Transverse colon (tissue), 4 donors: Measurements from ENCODE around the gene CDC6. TPM values are rescaled to one million over a fixed set of nuclear protein-coding genes. Genes with fewer than 3 reads are reported as not detected.

Experiments used
- DNase-seq: peaks from one replicate; pipeline ENCODE4 v3.0.0-alpha.2; 2019
- H3K27ac ChIP-seq, 4 donors: fragments of 200-600 bp; sonication (generic); 2 replicates each; pipeline ENCODE4 v1.5.1; 2016 to 2018; ENCODE audit warnings: inconsistent platforms in 4 of 4
- H3K27me3 ChIP-seq: fragments of 200-600 bp; sonication (generic); 2 replicates; pipeline ENCODE4 v1.5.1; 2017; ENCODE audit warnings: inconsistent platforms
- H3K36me3 ChIP-seq, 4 donors: fragments of 200-600 bp; sonication (generic); 2 replicates each; pipeline ENCODE4 v1.5.1; 2017 to 2019; ENCODE audit warnings: inconsistent platforms in 4 of 4
- H3K4me1 ChIP-seq, 4 donors: fragments of 200-600 bp; sonication (generic); 2 replicates each; pipeline ENCODE4 v1.5.1; 2017 to 2020; ENCODE audit warnings: inconsistent platforms in 4 of 4
- H3K4me3 ChIP-seq, 4 donors: fragments of 200-600 bp; sonication (generic); 1 replicate in 1 of 4; 2 replicates in 3 of 4; pipeline versions ENCODE4 v1.5.1 to v1.6.1; 2017 to 2019; ENCODE audit warnings: inconsistent platforms in 4 of 4
- H3K9me3 ChIP-seq, 2 donors: fragments of 200-600 bp; sonication (generic); 2 replicates each; pipeline ENCODE4 v1.5.1; 2017 to 2019; ENCODE audit warnings: inconsistent platforms in 2 of 2
- CTCF ChIP-seq, 5 experiments: fragments of 200-600 bp in 3 of 5; fragments of 450-650 bp in 2 of 5; sonication (generic) in 3 of 5; IDR thresholded peaks; 1 replicate in 2 of 5; 2 replicates in 3 of 5; pipeline ENCODE4 v1.5.1; 2016 to 2017; ENCODE audit warnings: antibody characterized with exemption in 5 of 5, inconsistent platforms in 3 of 5, mild to moderate bottlenecking in 2 of 5, moderate library complexity in 1 of 5
- EP300 ChIP-seq: sonication (generic); formaldehyde crosslinking; IDR thresholded peaks from one replicate; pipeline ENCODE4 v1.6.1; 2017; ENCODE audit warnings: antibody characterized with exemption, low read depth
- POLR2A ChIP-seq: fragments of 450-650 bp; IDR thresholded peaks from one replicate; pipeline ENCODE4 v1.6.1; 2016; ENCODE audit warnings: antibody characterized with exemption, mild to moderate bottlenecking, moderate library complexity
- POLR2AphosphoS5 ChIP-seq, 3 donors: sonication (generic); formaldehyde crosslinking; IDR thresholded peaks; one replicate each; pipeline ENCODE4 v1.6.1; 2016; ENCODE audit warnings: antibody characterized with exemption in 3 of 3
- WGBS, 2 donors: methylation state at CpG; one replicate each; pipeline ENCODE4 v1.1.5; 2018; ENCODE audit warnings: low coverage in 1 of 2; 5-methylcytosine and 5-hydroxymethylcytosine counted together
- in situ Hi-C, 4 donors: fragments of 200-750 bp; cut with MboI; loops; one replicate each; pipeline versions ENCODE4 v1.15.0 to v1.15.1; 2017; ENCODE audit warnings: low sequenced_read_pairs in 3 of 4, low pct_ligation_motif_present in 1 of 4, low pct_unique_long_range_greater_than_20kb in 1 of 4
- intact Hi-C: fragments of 100-400 bp; cut with DNase I; formaldehyde crosslinking; loops from one replicate; pipeline ENCODE4 v1.15.1; 2023; ENCODE audit warnings: low total_unique reads
- total RNA-seq, 4 donors: library from RNA; depleted of rRNA; stranded (reverse); fragments of >200 nt; gene quantifications; one replicate each; pipeline ENCODE4 v1.1.0, GENCODE V29; 2016

Gene CDC6
- total RNA-seq, 4 donors from 2014 or later = 1.6 to 3.2 (median 2.4) TPM; not detected in 1

GRCh38 chr17:40330850-40331470 lies 43.3 kb downstream of the CDC6 start:
- Histone ChIP-seq H3K4me3 (no peak overlapping the region), H3K4me1 (peaks cover 79 to 99% (median 90%) of the 10 kb centered on the region in 4 donors), H3K27ac (peak overlapping the region; percentile 75 to 96 (median 84)), H3K27me3 (no peaks in the 10 kb centered on the region), H3K36me3 (no peaks in the 10 kb centered on the region), H3K9me3 (no peaks in the 10 kb centered on the region)
- TF ChIP-seq CTCF (IDR thresholded peaks at IDR 0.05) (no peak), POLR2A (no peak), EP300 (no peak), POLR2AphosphoS5 (IDR thresholded peaks at IDR 0.05) (no peak)
- no peak for DNase-seq
- WGBS, 2 donors = 93% methylated on average over 10 of the region's 10 CpGs; no CpG with 5 or more reads in 1 of the 2 donors
- in situ Hi-C loops = no loop called here
- intact Hi-C loops = no loop called here

GRCh38 chr17:40331743-40332641 lies 44.3 kb downstream of the CDC6 start:
- peak overlapping the region; percentile 75 to 96 (median 84) for H3K27ac ChIP-seq
- H3K4me1 ChIP-seq = peaks cover 70 to 91% (median 79%) of the 10 kb centered on the region in 4 donors
- intact Hi-C loops = no loop called here
- H3K36me3 ChIP-seq = no peaks in the 10 kb centered on the region
- in situ Hi-C loops = no loop called here
- no peaks in the 10 kb centered on the region for H3K27me3 ChIP-seq
- H3K4me3 ChIP-seq = no peak overlapping the region
- peak; percentile 64 for DNase-seq
- 52% methylated on average over 10 of the region's 22 CpGs; no CpG with 5 or more reads in 1 of the 2 donors for WGBS, 2 donors
- H3K9me3 ChIP-seq = no peaks in the 10 kb centered on the region
- TF ChIP-seq POLR2A (no peak), POLR2AphosphoS5 (IDR thresholded peaks at IDR 0.05) (peak; percentile 79 to 85 (median 81)), CTCF (IDR thresholded peaks at IDR 0.05) (no peak), EP300 (peak; percentile 66)

- in situ Hi-C loops (no loop called here), intact Hi-C loops (no loop called here)
- Histone ChIP-seq H3K9me3 (no peaks in the 10 kb centered on the region), H3K36me3 (no peaks in the 10 kb centered on the region), H3K4me1 (peaks cover 58 to 82% (median 66%) of the 10 kb centered on the region in 4 donors), H3K27me3 (no peaks in the 10 kb centered on the region), H3K27ac (peak overlapping the region; percentile 50 to 96 (median 70)), H3K4me3 (no peak overlapping the region)
- WGBS, 2 donors = 85% methylated on average over 4 of the region's 4 CpGs; no CpG with 5 or more reads in 1 of the 2 donors
- TF ChIP-seq EP300 = no peak
- TF ChIP-seq POLR2AphosphoS5 (IDR thresholded peaks at IDR 0.05) = no peak
- no peak for TF ChIP-seq CTCF (IDR thresholded peaks at IDR 0.05)
- TF ChIP-seq POLR2A = no peak
- no peak for DNase-seq
Measured at GRCh38 chr17:40333781-40334448, 46.2 kb downstream of the CDC6 start.

GRCh38 chr17:40335620-40336019 lies 47.9 kb downstream of the CDC6 start:
- no peaks in the 10 kb centered on the region for H3K36me3 ChIP-seq
- H3K27me3 ChIP-seq = no peaks in the 10 kb centered on the region
- peaks cover 50 to 82% (median 55%) of the 10 kb centered on the region in 4 donors for H3K4me1 ChIP-seq
- H3K27ac ChIP-seq = peak overlapping the region; percentile 50 to 96 (median 70)
- DNase-seq = no peak
- 84 to 88% methylated on average over 5 to 8 of the region's 8 CpGs for WGBS, 2 donors
- TF ChIP-seq EP300 (no peak), POLR2A (no peak), CTCF (IDR thresholded peaks at IDR 0.05) (no peak), POLR2AphosphoS5 (IDR thresholded peaks at IDR 0.05) (no peak)
- no peak overlapping the region for H3K4me3 ChIP-seq
- intact Hi-C loops = no loop called here
- in situ Hi-C loops = no loop called here
- H3K9me3 ChIP-seq = no peaks in the 10 kb centered on the region
